ENCODE results near the gene COL23A1. TPM values are rescaled to one million over a fixed set of nuclear protein-coding genes. Genes with fewer than 3 reads are reported as not detected.

COL23A1 gene
- total RNA-seq, 1 experiment from 2014 or later, result not detected

- no peak overlapping the region for H3K27ac ChIP-seq (ENCODE audit: low read depth, low read length, poor library complexity, severe bottlenecking)
- no peaks in the 10 kb centered on the region for H3K4me1 ChIP-seq (ENCODE audit: insufficient read depth, low read length, poor library complexity, severe bottlenecking)
- no peak for DNase-seq (ENCODE audit: low spot score)
- intact Hi-C loops (cut with micrococcal nuclease; ENCODE audit: unreplicated experiment), result no loop called here
- H3K4me3 ChIP-seq (ENCODE audit: low read depth, low read length, poor library complexity, severe bottlenecking), result no peak overlapping the region
- TF ChIP-seq EZH2 (IDR thresholded peaks at IDR 0.05; ENCODE audit: borderline replicate concordance, low read depth, low read length, poor library complexity, severe bottlenecking) (no peak), CTCF (conservative IDR thresholded peaks at IDR 0.05; ENCODE audit: low read depth, low read length) (no peak)
- CTCF ChIA-PET, result no interaction called here
- POLR2A ChIA-PET (ENCODE audit: low non-redundant PET), result no interaction called here
- no peaks in the 10 kb centered on the region for H3K9me3 ChIP-seq (ENCODE audit: low read depth, low read length, poor library complexity, severe bottlenecking)
- BruUV-seq (replicated peaks), result no TSS peak
- no peaks in the 10 kb centered on the region for H3K36me3 ChIP-seq (ENCODE audit: insufficient read depth, low read length, poor library complexity, severe bottlenecking)
- peaks cover 33% of the 10 kb centered on the region for H3K27me3 ChIP-seq (replicated peaks; ENCODE audit: insufficient read depth, low read depth, low read length, poor library complexity)
Measured at GRCh38 chr5:178577376-178577839, 12.8 kb downstream of the COL23A1 start.

GRCh38 chr5:178576591-178577351 is 13.4 kb downstream of the COL23A1 start:
- no TSS peak for BruUV-seq (replicated peaks)
- Histone ChIP-seq H3K9me3 (ENCODE audit: low read depth, low read length, poor library complexity, severe bottlenecking) (no peaks in the 10 kb centered on the region), H3K4me3 (ENCODE audit: low read depth, low read length, poor library complexity, severe bottlenecking) (peak overlapping the region; percentile 21), H3K27ac (ENCODE audit: low read depth, low read length, poor library complexity, severe bottlenecking) (no peak overlapping the region), H3K36me3 (ENCODE audit: insufficient read depth, low read length, poor library complexity, severe bottlenecking) (no peaks in the 10 kb centered on the region), H3K4me1 (ENCODE audit: insufficient read depth, low read length, poor library complexity, severe bottlenecking) (no peaks in the 10 kb centered on the region), H3K27me3 (replicated peaks; ENCODE audit: insufficient read depth, low read depth, low read length, poor library complexity) (peaks cover 33% of the 10 kb centered on the region)
- CTCF ChIA-PET, result no interaction called here
- intact Hi-C loops (cut with micrococcal nuclease; ENCODE audit: unreplicated experiment), result no loop called here
- POLR2A ChIA-PET (ENCODE audit: low non-redundant PET), result no interaction called here
- TF ChIP-seq CTCF (conservative IDR thresholded peaks at IDR 0.05; ENCODE audit: low read depth, low read length) (no peak), EZH2 (IDR thresholded peaks at IDR 0.05; ENCODE audit: borderline replicate concordance, low read depth, low read length, poor library complexity, severe bottlenecking) (no peak)
- no peak for DNase-seq (ENCODE audit: low spot score)

GRCh38 chr5:178573216-178573615 is 17.0 kb downstream of the COL23A1 start:
- ChIA-PET POLR2A (ENCODE audit: low non-redundant PET) (no interaction called here), CTCF (no interaction called here)
- DNase-seq (ENCODE audit: low spot score), result no peak
- Histone ChIP-seq H3K36me3 (ENCODE audit: insufficient read depth, low read length, poor library complexity, severe bottlenecking) (no peaks in the 10 kb centered on the region), H3K27me3 (replicated peaks; ENCODE audit: insufficient read depth, low read depth, low read length, poor library complexity) (peaks cover 33% of the 10 kb centered on the region), H3K4me3 (ENCODE audit: low read depth, low read length, poor library complexity, severe bottlenecking) (no peak overlapping the region), H3K27ac (ENCODE audit: low read depth, low read length, poor library complexity, severe bottlenecking) (no peak overlapping the region), H3K4me1 (ENCODE audit: insufficient read depth, low read length, poor library complexity, severe bottlenecking) (no peaks in the 10 kb centered on the region), H3K9me3 (ENCODE audit: low read depth, low read length, poor library complexity, severe bottlenecking) (no peaks in the 10 kb centered on the region)
- TF ChIP-seq EZH2 (IDR thresholded peaks at IDR 0.05; ENCODE audit: borderline replicate concordance, low read depth, low read length, poor library complexity, severe bottlenecking) (no peak), CTCF (conservative IDR thresholded peaks at IDR 0.05; ENCODE audit: low read depth, low read length) (no peak)
- BruUV-seq (replicated peaks), result no TSS peak
- intact Hi-C loops (cut with micrococcal nuclease; ENCODE audit: unreplicated experiment), result no loop called here
